HG02678 (cell line): ENCODE results near the gene CBLN3.

Experiments
- ATAC-seq: cut with Tn5 transposase; IDR thresholded peaks from one replicate; pipeline ENCODE4 v1.9.1; 2021; ENCODE audit warnings: mild to moderate bottlenecking, moderate library complexity; ENCODE audit not compliant: unreplicated experiment

The CBLN3 gene

DNA sequence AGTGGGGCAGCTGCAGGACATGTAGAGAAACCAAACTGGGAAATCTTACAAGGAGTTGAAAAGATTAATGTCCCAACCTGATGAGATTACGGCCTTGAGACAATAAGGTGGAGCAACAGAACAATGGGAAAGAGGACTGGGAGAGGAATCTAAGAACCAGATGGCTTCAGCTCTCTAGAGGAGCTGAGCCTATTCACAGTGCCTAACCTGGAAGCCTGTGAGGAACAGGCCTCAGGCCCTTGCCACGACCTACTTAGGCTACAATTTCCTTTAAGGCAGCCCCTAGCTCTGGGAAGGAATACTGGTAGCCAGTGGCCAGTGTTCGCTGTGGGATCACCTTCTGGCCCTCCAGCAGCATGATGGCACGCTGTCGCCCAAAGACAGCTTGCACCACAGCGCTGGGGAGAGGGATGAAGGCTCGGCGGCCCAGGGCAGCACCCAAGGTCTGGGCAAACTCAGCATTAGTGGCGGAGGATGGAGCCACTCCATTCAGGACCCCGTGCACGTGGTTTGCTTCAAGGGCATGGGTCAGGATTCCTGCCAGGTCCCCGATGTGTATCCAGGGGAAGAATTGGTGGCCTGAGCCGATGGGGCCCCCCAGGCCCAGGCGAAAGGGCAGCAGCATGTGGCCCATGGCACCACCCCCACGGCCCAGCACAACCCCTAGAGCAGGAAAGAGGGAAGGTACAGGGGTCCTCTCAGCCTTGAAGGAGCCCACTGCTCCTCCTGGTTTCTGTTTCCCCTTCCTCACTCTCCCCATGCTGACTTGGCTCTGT lies 10.6 kb upstream of the CBLN3 start:
- no peak for ATAC-seq

DNA sequence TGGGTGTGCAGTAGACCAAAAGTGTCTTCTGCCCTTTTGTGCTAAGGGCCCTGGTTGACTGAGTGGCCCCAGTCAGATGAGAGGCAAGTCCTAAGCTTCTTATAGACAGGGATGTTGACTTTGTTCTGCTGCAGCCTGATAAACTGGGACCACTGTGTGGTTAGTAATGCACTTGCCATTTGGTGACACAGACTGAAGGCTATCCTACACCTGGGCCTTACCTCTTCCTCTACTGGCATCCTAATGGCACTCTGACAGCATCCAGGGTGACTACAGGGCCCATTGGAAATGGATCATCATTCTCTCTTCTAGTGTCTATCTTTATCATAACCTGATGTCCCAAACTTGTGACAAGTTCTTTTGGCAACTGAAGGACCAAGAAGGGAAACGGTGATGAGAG lies 9.8 kb upstream of the CBLN3 start:
- ATAC-seq, result no peak

DNA sequence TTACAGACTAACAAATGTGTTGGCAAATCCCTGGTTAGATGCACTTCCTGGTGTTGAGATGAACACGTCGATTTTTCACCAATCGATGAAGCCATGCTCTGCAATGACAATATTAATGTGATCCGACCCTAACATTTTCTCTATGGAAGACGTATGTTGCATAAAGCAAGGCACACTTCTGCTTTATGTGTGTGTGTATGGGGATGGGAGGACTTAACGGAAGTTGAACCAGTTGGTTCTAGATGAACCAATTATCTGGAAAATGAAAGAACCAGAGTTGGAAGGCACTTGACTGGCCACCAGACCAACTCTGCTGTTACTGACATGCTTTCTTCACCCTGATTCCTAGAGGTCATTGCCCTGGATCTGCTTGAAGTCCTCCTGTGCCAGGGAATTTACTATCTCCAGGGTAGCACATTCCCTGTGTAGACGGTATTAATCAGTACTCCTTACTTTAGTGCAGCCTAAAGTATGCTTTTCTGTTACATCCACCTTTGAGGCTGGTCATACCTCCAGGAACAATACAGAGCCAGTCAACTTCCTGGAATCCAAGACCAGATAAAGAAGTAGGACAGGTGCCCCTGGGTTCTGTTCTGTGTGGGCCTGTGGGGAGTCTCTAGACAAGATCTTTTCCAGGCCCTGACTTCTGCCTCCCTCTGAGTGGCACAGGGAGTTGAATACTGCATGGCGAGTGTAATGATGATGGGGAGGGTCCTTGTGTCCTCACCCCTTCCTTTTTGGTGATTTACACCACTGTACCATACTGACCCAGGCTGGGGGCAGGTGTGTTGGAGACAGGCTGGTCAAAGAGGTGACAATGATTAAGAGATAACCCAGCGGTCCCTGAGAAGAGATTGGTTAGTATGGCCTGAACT lies 9.0 kb upstream of the CBLN3 start:
- ATAC-seq, result no peak

DNA sequence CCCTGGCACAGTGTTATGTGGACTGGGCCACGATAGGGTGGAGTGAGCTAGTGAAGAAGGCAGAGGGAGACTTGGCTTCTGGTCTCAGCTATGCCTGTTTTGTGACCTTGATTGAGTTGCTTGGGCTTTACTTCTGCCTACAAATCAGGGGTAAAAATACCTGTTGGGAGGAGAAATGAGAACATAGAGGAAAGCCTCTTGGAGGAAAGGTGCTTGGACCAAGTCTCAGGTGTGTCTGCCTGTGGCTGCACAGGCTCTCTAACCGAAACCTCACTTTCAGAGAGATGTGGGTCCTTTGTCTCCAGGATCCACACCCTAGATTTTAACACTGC lies 8.2 kb upstream of the CBLN3 start:
- ATAC-seq, result no peak

DNA sequence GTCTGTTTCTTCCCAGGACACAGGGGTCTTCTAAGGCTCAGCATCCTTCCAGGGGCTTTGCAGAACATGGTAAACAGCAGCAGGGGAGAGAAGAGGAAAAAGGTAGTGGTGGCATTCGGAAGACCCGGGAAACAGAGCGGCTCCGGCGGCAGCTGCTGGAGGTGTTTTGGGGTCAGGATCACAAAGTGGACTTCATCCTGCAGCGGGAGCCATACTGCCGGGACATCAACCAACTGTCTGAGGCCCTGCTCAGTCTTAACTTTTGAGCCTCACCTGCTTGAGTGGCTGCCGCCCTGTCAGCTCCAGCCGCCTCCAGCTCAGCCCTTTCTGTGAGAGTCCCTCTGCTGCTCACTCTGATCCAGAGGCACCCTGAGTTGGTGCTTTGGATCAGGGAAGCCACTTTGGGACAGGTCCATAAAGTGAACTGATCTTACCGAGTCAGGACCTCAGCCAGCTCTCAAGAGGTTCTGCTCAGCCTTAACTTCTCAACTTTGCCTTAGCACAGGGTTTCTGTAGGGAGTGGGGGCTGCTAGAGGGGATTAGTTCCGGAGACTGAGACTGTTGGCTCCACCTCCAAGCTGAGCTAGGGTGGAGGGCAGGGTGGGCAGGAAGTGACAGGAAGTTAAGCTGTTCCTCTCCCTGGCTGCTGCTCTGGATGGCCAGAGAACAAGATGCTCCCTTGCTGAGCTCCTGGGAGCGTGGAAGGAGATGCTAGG lies 7.7 kb upstream of the CBLN3 start:
- no peak for ATAC-seq

DNA sequence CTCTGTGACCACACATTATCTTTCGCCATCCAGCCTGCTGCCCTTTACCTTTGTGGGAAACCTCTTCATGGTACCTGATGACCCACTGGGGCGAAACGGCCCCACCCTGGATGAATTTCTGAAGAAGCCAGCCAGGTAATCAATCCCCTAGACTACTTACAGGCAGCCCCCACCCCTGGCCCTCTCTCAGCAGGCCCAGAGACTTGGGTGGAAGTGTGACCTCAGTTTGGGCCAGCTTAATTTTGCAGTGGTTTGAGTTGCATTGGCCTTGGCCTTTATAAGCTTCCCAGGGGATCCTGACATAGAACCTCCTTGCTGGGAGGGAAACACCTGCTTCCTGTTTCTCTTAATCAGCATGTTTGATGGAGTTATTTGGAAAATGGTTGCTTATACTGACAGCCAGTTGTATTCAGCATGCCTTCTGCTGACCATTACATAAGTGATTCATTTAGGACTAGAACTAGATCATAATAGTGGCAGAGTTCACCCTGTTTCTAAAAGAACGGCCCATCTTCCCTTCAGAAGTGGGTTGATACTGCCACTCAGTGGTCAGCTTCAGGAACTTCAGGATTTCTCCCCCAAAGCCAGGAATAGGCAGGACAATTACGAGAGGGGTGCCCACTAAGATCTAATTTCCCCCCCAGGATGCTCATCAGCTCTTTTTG lies 7.0 kb upstream of the CBLN3 start:
- no peak for ATAC-seq

DNA sequence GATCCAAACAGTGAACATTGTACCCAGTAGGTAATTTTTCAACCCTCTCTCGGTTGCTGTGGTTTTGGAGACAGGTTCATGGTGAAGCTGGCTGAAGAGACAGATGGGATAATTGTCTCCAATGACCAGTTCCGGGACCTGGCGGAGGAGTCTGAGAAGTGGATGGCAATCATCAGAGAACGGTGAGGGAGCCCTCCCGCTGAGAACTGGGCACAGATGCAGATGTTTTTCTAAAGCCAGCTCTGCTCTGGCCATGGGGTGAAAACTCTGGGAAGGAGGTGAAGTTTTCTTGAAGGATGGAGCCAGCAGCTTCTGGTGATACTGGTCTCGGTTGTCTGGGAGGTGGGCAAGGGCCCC lies 6.5 kb upstream of the CBLN3 start:
- ATAC-seq, result no peak

DNA sequence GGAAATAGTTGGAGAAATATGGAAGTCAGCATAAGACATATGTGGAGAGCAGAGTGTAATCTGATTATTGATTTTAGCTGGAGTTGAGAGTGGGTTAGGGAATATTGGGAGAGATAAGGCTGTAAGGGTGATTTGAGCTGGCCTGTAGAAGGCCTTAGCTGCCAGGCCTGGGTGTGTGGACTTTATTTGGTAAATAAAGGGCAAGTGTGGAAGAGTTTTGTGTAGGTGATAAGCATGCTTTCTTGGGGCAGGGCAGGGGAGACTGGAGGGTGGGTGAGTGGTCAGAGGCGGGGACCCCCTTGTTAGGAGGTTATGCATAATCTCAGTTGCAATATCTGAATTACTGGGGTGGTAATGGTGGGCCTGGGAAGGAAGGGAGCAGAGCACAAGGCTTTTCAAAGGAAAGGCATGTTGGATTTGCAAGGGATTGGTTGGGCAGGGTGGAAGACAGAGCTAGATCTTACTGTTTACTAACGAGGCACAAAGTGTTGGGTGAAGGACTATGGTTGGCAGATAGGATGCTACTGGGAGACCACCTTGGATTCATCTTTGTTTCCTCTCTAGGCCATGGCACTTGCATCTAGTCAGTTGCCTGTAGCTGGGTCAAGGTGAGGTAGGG lies 5.8 kb upstream of the CBLN3 start:
- ATAC-seq, result no peak

DNA sequence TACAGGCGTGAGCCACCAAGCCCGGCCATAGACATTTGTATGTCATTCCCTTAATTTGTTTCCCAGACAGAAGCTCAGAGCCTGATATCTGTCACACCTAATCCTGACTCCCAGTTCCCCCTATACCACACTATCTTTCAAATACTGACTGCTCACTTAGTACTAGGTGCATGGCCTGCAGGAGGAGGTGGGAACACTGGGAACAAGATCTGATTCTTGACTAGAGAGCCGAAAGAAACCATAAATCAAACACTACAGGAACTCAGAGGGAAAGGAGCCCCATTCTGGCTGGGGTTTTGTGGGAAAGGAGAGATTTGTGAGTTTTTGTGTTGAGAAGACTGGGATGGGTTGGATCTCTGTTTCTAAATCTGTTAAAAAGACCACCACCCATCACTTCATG lies 5.2 kb upstream of the CBLN3 start:
- no peak for ATAC-seq

DNA sequence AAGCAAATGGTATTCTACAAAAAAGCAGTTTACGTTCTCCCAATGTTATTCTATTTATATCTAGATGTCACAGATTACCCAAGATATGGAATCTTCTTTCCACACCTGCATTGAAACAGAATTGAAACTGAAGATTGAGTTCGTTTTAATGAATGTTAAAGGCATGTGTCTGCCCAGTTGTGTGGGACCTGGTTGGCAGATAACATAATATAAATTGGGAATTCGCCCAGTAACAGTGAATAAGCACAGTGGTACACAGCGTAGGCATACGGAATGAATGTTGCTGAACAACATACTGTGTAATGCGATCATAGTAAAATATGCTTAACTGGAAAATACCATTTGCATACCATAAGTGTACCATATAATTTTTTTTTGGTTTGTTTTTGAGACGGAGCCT lies 4.6 kb upstream of the CBLN3 start:
- no peak for ATAC-seq

DNA sequence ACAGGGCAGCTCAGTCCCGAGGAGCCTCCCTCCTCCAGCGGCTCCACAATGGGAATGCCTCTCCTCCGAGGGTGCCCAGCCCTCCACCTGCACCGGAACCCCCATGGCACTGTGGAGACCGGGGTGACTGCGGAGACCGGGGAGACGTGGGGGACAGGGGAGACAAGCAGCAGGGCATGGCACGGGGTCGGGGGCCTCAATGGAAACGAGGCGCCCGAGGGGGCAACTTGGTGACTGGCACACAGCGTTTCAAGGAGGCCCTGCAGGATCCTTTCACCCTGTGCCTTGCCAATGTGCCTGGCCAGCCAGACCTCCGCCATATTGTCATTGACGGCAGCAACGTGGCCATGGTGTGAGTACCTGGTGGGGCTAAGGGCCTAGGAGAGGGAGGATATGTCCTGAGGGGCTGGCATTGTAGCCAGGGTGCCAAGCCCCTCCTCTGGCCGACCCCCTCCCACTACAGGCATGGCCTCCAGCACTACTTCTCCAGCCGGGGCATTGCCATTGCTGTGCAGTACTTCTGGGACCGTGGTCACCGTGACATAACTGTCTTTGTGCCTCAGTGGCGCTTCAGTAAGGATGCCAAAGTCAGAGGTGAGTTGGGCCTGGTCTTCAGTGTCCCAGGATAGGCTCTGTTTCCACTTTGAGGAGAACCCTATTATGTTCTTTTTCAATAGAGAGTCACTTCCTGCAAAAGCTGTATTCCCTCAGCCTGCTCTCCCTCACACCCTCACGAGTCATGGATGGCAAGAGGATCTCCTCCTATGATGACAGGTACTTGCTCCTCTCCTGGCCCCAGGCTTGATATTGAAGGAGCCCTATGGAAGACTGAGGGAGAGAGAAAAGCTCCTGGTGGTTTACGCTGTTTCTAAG lies 3.0 kb upstream of the CBLN3 start:
- ATAC-seq, result no peak

DNA sequence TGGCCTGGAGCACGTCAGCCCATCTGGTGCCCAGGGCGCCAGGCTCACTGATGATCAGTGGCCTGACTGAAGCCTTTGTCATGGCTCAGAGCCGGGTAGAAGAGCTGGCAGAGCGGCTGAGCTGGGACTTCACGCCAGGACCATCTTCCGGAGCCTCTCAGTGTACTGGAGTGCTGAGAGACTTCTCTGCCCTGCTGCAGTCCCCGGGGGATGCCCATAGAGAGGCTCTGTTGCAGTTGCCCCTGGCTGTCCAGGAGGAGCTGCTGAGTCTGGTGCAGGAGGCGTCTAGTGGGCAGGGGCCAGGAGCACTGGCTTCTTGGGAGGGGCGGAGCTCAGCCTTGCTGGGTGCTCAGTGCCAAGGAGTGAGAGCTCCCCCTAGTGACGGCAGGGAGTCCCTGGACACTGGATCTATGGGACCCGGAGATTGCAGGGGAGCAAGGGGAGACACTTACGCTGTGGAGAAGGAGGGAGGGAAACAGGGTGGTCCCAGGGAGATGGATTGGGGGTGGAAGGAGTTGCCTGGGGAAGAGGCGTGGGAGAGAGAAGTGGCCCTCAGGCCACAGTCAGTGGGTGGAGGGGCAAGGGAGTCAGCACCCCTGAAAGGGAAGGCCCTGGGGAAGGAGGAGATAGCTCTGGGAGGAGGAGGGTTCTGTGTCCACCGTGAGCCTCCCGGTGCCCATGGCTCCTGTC lies 2.2 kb upstream of the CBLN3 start:
- ATAC-seq, result peak; percentile 50

DNA sequence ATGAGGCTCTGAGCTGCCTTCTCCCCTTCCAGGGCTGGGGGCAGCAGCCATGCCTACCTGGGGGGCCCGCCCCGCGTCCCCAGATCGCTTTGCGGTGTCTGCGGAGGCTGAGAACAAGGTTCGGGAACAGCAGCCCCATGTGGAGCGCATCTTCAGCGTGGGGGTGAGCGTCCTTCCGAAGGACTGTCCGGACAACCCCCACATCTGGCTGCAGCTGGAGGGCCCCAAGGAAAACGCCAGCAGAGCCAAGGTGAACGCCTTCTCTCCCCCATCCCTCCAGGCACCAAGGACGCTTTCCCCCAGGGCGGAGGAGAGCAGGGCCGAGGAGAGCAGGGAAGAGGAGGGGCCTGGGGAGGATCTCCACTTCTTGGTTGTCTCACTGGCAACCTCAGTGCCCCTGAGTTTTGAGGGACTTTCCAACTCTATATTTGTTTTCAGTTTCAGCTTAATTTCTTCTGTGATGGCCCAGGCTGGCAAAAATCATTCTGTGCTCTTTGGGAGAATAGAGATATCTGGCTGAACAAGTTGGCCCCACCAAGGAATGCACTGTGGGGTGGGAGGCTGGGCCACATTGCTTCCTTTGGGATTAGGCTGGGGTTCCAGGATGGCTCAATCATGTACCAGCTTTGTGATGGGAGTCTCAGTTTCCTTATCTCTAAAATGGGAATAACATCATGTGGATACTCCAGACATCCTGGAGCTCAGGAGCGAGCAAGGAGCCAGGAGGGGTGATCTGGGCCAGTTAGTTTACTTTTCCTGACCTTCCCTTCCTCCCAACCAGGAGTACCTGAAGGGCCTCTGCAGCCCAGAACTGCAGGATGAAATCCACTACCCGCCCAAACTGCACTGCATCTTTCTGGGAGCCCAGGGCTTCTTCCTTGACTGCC lies 1.5 kb upstream of the CBLN3 start:
- peak; percentile 35 for ATAC-seq

DNA sequence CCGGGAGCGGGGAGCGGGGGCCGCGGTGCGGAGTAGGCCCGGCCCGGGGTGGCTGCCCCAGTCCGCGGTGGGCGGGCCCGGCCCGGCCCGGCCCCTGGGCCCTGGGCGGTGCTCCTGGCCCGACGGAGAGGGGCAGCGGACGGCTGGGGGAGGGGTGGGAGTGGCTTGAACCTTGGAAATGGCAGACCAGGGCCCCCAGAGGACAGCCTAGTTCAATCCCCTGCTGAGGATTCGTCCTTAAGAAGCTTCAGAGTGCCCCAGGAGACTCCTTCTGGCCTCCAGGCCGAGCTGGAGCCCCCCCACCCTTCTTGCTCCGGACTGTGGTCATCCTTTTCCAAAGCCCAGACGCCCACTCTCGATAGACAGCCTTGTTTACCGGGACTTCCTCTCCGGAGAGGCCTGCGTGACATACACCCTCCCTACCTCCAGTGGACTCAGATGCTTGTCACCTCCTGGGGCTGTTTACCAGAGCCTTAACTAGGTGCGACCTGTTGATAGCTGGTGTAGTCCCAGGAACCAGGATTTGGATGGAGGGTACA lies 744 bp upstream of the CBLN3 start:
- ATAC-seq, result peak; percentile 65

DNA sequence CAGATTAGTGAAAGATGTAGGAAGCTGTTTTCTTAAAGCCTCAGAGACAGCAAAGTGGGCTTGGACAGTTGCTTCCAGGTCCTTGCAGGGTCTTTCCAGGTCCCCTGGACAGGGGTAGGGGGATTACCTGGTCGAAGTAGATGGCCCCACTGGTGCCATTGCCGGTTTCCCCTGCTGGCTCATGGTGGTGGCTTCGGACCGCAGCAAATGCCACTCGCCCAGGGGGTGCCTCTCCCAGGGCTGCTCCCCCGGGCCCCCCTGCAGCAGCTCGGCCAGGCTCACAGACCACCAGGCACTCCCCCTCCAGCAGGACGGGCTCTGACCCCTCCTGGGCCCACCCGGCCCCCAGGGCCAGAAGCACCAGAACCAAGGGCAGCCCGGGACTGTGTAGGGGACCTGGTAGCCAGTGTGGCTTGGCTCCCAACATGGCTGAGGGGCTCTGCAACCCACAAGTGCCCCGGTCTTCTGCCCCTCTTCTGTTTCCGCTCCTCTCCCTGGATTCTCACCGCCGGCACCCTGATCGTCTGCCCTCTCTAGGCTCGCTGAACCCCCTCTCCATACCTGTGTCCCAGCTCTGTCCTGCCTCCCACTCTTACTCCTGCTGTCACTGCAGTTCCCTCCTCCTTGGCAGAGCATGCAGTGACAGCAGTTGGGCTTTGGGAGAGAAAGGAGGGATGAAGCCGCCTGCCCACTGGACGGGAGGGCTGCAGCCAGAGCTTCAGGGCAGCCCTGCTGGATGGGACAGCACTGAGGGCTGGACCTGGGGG lies 657 bp downstream of the CBLN3 start:
- ATAC-seq, result no peak

DNA sequence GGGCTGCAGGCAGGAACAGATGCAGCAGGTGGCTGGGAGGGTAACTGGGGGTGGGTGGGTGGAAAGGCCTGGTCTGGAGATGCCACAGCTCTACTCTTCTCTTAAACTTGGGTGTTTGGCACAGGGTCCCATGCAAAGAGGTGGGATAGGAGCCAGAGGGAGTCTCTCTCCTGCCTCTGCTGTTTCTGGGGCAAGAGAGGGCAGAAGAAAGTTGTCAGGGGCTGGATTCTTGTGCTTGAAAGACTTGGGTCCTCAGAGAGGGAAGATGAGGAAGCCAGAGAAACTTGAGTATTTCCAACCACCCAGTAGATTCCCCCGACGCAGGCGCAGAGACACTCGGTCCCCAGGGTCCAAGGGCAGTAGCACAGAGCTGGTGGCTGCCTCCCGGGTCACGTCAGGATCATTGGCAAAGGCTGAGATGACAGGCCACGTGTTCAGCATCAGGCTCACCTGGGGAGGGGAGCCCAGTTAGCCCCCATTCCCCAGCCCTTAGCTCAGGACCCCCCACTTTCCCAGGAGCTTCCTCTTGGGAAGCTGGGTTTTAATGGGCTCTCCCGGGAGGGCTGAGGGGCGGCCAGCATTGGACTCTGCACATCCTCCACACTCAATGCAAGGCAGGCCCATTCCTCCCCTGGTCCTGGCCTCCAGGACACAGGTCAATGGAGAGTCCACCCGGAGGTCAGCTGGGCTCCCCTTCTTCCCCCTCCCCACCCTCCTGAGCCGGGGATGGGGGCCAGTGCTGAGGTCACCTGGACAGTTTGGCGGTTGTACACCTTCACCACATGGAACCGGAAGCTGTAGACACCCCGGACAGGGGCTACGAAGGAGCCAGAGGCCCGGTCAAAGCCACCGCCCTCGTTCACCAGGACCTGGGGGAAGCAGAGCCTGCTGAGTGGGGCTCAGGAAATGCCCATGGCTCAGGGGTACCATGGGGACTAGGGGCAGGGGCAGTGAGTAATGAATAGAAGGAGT lies 1.6 kb downstream of the CBLN3 start:
- ATAC-seq, result no peak
